ENCODE data around the gene TYW5.
"Not testable (repeated sequence)": the region's sequence is repeated elsewhere in the genome, so short reads cannot be mapped to it uniquely, and the experiment has no call there.

TYW5 gene

GRCh38 chr2:199912553-199913114 is 42.7 kb downstream of the TYW5 start:
- not testable (repeated sequence) for DNase-seq

- DNase-seq, result no peak
Measured at GRCh38 chr2:199911877-199912161, 43.5 kb downstream of the TYW5 start.

- peak; percentile 98 for DNase-seq
Measured at GRCh38 chr2:199911052-199911876, 44.0 kb downstream of the TYW5 start, which contains the start of gene C2orf69. C2orf69 (plus strand) TSS chr2:199911293; CDS start chr2:199911439, 146 bp downstream.

GRCh38 chr2:199910338-199911051 is 44.8 kb downstream of the TYW5 start:
- no peak for DNase-seq

- DNase-seq, result no peak
Measured at GRCh38 chr2:199907008-199907714, 48.1 kb downstream of the TYW5 start.

- no peak for DNase-seq
Measured at GRCh38 chr2:199903111-199903510, 52.2 kb downstream of the TYW5 start.

GRCh38 chr2:199902486-199903110 is 52.7 kb downstream of the TYW5 start:
- no peak for DNase-seq

GRCh38 chr2:199901942-199902341 is 53.3 kb downstream of the TYW5 start:
- DNase-seq, result no peak

GRCh38 chr2:199896617-199897016 is 58.7 kb downstream of the TYW5 start:
- DNase-seq, result no peak

- DNase-seq, result no peak
Measured at GRCh38 chr2:199895406-199895805, 59.9 kb downstream of the TYW5 start.

- DNase-seq, result no peak
Measured at GRCh38 chr2:199883474-199884212, 71.6 kb downstream of the TYW5 start.

GRCh38 chr2:199882667-199883066 is 72.6 kb downstream of the TYW5 start:
- no peak for DNase-seq

Data from hematopoietic multipotent progenitor cell treated with erythropoietin and hydrocortisone succinate and interleukin-3 and kit ligand, for 8 days (in vitro differentiated cells).